Glutamatergic neuron (in vitro differentiated cells): ENCODE results near the gene BCAS4. TPM values are rescaled to one million over a fixed set of nuclear protein-coding genes. Genes with fewer than 3 reads are reported as not detected.

Experiments used
- DNase-seq: peaks from one replicate; pipeline ENCODE4 v3.0.0; 2022
- H3K27ac Mint-ChIP-seq: one replicate; pipeline ENCODE4 v1.8.0; 2020; ENCODE audit warnings: mild to moderate bottlenecking, mixed read lengths, inconsistent platforms; ENCODE audit not compliant: unreplicated experiment
- H3K27me3 Mint-ChIP-seq: one replicate; pipeline ENCODE4 v1.8.0; 2020; ENCODE audit warnings: mild to moderate bottlenecking, moderate library complexity, mixed read lengths, inconsistent platforms; ENCODE audit not compliant: unreplicated experiment
- H3K36me3 Mint-ChIP-seq: one replicate; pipeline ENCODE4 v1.8.0; 2020; ENCODE audit warnings: mild to moderate bottlenecking, mixed read lengths, inconsistent platforms; ENCODE audit not compliant: unreplicated experiment
- H3K4me1 Mint-ChIP-seq: one replicate; pipeline ENCODE4 v1.8.0; 2020; ENCODE audit warnings: mild to moderate bottlenecking, low read depth, mixed read lengths, inconsistent platforms; ENCODE audit not compliant: unreplicated experiment
- H3K4me3 Mint-ChIP-seq: one replicate; pipeline ENCODE4 v1.8.0; 2020; ENCODE audit warnings: mild to moderate bottlenecking, mixed read lengths, inconsistent platforms; ENCODE audit not compliant: unreplicated experiment
- H3K9me3 Mint-ChIP-seq: one replicate; pipeline ENCODE4 v1.8.0; 2020; ENCODE audit warnings: mild to moderate bottlenecking, moderate library complexity, mixed read lengths, inconsistent platforms; ENCODE audit not compliant: unreplicated experiment
- CTCF ChIP-seq: fragments of 200-600 bp; sonication (generic); IDR thresholded peaks from one replicate; pipeline ENCODE4 v1.5.0; 2021; ENCODE audit not compliant: partially characterized antibody, unreplicated experiment
- total RNA-seq: library from RNA; stranded (reverse); fragmentation: NEBNext Ultra II Directional; extraction: Animal tissue kit (Norgen Biotek cat#: 25700); gene quantifications from one replicate; pipeline ENCODE4 v1.2.1, GENCODE V29; 2021; ENCODE audit not compliant: unreplicated experiment

Gene BCAS4
- total RNA-seq, 1 donor from 2014 or later: 5.5 TPM

DNA sequence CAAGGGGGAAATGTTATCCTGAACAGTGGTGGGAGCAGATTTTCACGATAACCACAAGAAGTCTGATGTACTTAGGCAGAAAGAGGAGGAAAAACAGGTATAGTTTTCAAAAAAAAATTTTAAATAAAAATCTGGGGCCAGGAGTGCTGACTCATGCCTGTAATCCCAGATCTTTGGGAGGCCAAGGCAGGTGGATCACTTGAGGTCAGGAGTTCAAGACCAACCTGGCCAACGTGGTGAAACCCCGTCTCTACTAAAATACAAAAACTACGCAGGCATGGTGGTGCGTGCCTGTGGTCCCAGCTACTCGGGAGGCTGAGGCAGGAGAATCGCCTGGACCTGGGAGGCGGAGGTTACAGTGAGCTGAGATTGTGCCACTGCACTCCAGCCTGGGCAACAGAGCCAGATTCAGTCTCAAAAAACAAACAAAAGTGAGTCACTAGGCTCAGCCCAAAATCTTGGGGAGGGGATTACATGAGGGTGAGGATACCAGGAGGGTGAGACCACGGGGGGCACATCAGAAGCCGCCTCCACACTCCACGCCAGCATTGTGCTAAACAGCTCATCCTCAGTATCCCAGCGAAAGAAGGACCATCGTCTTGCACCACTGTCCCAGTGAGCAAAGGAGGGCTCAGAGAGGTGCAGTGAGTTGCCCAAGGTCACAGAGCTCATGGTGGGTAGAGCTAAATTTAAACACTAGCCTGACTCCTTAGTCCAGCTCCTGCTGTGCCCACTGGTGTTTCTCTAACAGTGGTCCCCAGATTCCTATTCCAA, 33.7 kb downstream of the BCAS4 start:
- no peak for TF ChIP-seq CTCF
- Mint-ChIP-seq H3K4me3 (no peak overlapping the region), H3K27ac (no peak overlapping the region), H3K9me3 (no peaks in the 10 kb centered on the region), H3K36me3 (no peaks in the 10 kb centered on the region), H3K4me1 (no peaks in the 10 kb centered on the region), H3K27me3 (peaks cover 2% of the 10 kb centered on the region)
- DNase-seq: no peak

DNA sequence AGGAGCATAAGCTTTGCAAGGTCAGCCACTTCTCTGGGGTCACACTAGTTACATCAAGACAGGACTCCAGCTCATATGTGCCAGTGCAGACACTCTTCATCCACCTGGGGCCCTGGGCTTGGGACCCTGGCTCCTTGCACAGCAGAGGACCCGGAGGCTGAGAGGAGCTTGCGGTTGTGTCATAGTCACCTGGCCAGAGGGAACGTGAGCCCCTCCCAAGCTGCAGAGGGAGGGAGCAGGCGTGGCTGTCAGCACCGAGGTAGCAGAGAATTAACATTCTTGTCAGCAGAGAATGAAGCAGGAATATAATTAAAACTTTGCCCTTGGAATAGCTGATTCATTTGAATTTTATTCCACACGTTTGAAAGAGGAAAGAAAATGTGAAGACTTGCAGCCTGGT, 36.8 kb downstream of the BCAS4 start:
- Mint-ChIP-seq H3K27ac (no peak overlapping the region), H3K9me3 (no peaks in the 10 kb centered on the region), H3K4me3 (no peak overlapping the region), H3K27me3 (peaks cover 2% of the 10 kb centered on the region), H3K4me1 (no peaks in the 10 kb centered on the region), H3K36me3 (no peaks in the 10 kb centered on the region)
- DNase-seq: no peak
- no peak for TF ChIP-seq CTCF

DNA sequence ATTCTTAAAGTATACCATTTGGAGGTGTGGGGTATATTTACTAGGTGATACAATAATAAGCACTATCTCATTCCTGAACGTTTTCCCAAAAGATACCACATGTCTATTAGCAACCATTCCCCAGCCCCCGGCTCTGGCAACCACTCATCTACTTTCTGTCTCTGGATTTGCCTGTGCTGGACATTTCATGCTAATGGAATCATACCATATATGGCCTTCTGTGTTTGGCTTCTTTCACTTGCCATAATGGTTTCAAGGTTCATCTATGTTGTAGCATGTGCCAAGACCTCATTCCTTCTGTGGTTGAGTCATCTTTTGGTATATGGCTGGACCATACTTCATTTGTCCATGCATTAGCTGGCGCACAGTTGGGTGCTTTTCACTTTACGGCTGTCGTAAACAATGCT, 39.7 kb downstream of the BCAS4 start:
- no peaks in the 10 kb centered on the region for H3K9me3 Mint-ChIP-seq
- H3K36me3 Mint-ChIP-seq: no peaks in the 10 kb centered on the region
- H3K4me1 Mint-ChIP-seq: no peaks in the 10 kb centered on the region
- TF ChIP-seq CTCF: no peak
- peaks cover 3% of the 10 kb centered on the region for H3K27me3 Mint-ChIP-seq
- H3K4me3 Mint-ChIP-seq: no peak overlapping the region
- no peak for DNase-seq
- H3K27ac Mint-ChIP-seq: no peak overlapping the region

GRCh38 chr20:50837532-50838321, 42.9 kb downstream of the BCAS4 start:
- no peaks in the 10 kb centered on the region for H3K36me3 Mint-ChIP-seq
- no peak overlapping the region for H3K4me3 Mint-ChIP-seq
- no peak for DNase-seq
- H3K27ac Mint-ChIP-seq: no peak overlapping the region
- no peaks in the 10 kb centered on the region for H3K4me1 Mint-ChIP-seq
- peaks cover 3% of the 10 kb centered on the region for H3K27me3 Mint-ChIP-seq
- TF ChIP-seq CTCF: no peak
- no peaks in the 10 kb centered on the region for H3K9me3 Mint-ChIP-seq

DNA sequence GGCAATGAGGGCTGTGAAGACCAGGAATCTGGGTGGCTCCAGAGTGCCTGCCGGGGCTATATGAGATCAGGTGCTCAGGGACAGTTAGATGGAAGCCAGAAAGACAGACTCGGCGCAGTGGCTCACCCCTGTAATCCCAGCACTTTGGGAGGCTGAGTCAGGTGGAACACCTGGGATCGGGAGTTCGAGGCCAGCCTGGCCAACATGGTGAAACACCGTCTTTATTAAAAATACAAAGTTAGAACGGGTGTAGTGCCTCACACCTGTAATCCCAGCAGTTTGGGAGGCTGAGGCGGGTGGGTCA, 43.4 kb downstream of the BCAS4 start:
- Mint-ChIP-seq H3K9me3 (no peaks in the 10 kb centered on the region), H3K4me1 (no peaks in the 10 kb centered on the region), H3K4me3 (no peak overlapping the region), H3K27me3 (peaks cover 2% of the 10 kb centered on the region), H3K27ac (no peak overlapping the region), H3K36me3 (no peaks in the 10 kb centered on the region)
- DNase-seq: no peak
- TF ChIP-seq CTCF: no peak
